HG03066 (cell line): ENCODE measurements around the gene CMPK2.

Source experiments
- ATAC-seq: cut with Tn5 transposase; IDR thresholded peaks from one replicate; pipeline ENCODE4 v1.9.1; 2021; ENCODE audit warnings: low read depth; ENCODE audit not compliant: unreplicated experiment

Gene CMPK2

DNA sequence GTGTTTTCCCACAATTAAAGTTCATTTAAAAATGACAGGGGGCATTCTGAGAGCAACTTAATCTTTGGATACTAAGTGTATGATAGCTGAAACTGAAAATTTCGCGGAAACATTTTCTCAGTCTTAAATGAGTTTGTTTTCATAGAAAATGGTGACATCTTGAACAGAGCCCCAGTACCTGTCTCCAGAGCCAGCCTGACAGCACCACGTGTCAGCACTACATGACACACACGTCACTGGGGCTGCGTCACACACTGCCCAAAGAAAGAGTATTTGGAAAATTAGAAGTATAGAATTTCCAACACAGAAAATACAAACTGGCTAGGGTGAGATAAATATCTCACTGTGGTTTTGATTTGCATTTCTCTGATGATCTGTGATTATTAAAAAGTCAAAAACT lies 50.8 kb downstream of the CMPK2 start:
- ATAC-seq: no peak

DNA sequence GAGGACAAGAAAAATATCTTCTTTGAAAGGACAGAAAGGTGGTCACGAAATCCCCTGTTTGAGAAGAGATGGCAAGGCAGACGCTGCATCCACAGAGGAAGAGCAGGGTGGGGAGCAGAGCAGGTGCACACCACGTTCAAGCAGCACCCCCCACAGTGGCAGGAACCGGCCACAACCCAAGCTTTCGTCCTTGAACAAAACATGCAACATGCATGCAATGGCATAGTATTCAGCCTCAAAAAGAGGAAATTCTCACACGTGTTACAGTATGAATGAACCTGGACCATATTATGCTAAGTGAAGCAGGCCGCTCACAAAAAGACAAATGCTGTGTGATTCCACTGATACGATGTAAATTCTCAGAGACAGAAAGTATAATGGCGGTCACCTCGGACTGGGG lies 51.4 kb downstream of the CMPK2 start:
- no peak for ATAC-seq

DNA sequence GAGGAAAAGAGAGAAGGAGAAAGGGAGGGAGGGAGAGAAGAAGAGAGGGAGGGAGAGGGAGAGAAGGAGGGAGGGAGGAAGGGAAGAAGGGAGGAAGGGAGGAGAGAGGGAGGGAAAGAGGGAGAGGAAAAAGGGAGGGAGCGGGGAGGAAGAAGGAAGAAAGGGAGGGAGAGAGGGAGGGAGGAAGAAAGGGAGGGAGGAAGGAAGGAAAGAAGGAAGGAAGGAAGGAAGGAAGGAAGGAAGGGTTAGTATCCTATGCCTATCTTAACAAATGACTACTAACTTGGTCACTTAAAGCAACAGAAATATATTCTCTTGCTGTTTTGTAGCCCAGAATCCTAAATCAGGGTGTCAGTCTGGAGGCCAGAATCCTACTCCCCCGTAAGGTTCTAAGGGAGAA lies 52.1 kb downstream of the CMPK2 start:
- ATAC-seq: no peak

DNA sequence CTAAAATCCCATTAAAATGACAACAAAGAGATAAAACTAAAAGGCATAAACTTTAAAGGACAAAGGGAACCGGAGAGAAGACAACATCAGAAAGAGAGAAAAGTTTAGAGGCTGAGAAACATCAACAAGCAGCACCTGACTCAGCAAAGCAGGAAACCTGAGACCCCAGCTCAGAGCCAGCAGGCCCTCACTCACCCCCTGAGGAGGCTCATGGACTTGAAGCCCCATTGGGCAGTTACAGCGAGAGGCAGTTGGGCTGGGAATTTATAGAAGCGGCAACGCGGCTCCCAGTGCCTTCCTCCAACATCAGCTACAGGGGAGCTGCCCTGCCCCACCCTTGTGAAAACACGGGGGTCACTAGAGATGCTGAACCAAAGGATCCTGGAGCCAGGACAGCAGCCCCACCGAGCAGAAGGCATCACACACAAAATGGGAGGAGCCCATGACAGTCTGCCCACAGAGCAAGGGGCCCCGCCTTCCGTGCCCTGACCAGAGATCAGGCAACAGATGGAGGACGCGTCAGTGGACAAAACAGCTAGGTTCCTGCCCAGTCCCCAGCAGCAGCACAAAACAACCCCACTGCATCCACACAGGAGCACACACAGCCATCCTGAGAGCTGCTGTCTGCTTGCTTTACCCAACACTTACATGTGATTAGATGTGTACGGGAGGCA lies 52.7 kb downstream of the CMPK2 start:
- ATAC-seq: no peak

DNA sequence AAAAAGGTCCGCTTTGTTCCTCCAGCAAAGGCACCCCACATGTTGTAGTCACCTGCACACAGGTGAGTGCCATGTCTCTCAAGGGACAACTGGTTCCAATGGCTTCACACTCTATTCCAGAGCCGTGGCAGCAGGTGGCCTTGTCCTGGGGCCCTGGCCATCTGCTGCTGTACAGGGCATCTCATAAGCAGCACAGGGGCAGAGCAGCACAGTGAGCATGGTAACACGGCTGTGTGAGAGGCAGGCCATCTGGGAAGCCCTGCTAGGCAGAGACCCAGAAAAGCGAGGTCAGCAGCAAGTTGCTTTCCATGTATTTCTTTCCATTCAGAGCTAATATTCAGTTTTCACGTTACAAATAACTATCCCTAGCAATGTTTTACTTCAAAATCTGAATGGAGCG lies 54.7 kb downstream of the CMPK2 start:
- no peak for ATAC-seq

DNA sequence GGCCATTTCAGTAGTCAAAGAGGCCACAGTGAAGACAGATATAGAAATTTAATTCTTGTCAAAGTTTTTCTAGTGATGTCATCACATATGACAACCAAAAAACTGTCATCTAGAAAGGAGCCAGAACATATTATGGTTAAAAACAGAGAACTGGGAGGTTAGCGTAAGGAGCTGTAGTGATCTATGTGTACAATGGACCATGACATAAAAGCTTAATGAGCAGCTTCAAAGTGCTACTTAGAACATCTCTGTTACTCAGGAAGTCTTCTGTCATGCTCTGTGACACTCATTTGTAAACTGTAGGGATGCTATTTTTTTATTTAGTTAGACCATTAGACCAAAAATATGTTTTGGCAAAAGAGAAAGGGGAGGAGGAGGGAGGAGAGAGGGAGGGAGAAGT lies 57.3 kb downstream of the CMPK2 start:
- ATAC-seq: no peak

DNA sequence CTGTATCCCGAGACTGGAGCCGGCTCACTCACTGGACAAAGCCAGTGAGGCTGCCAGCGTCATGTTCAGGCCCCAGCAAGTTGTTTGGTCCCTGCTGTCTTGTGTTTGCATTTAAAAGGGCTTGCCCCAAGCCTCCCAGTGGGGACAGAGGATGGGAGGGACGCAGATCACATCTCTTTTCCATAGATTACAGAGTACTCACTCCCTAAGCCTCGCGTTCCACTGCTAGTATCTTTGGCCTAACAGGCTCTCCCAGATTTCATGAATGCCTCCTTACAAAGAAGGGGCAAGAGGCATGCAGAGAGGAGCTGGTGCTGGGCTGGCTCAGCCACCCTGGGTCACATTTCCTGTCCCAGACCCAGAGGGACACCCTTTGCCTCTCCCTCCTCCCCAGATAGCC lies 59.1 kb downstream of the CMPK2 start:
- ATAC-seq: no peak

DNA sequence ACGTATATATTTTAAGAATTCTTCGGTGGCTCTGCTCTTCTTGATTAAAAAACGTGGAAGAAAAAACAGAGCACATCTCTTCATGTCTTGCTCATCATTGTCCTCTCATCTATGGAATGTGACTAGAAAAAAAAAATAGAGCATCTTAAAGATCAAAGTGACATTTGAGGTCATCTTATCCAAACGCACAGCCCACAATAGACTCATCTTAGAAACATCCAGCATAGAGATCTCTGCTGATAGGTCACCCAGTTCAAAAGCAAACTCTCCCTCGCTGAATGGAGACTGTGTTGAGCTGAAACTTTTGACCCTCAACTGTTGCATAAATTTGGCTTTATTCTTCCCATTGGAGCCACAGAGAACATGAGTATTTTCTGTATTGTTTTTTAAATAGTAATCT lies 65.2 kb downstream of the CMPK2 start:
- ATAC-seq: no peak
